Measurements from ENCODE around the gene SPATA21. TPM values are rescaled to one million over a fixed set of nuclear protein-coding genes. Genes with fewer than 3 reads are reported as not detected.
A peak's percentile ranks its signal among the peaks of the same experiment; 100 is the strongest.

Gene SPATA21
- total RNA-seq, 1 donor from 2014 or later = not detected

GRCh38 chr1:16446116-16446515 lies 8.9 kb upstream of the SPATA21 start:
- Histone ChIP-seq H3K9me3 (replicated peaks) (no peaks in the 10 kb centered on the region), H3K36me3 (peaks cover 83% of the 10 kb centered on the region), H3K27me3 (ENCODE audit: low read depth) (no peaks in the 10 kb centered on the region), H3K4me1 (peaks cover 38% of the 10 kb centered on the region), H3K27ac (replicated peaks) (no peak overlapping the region), H3K4me3 (no peak overlapping the region)
- no peak for TF ChIP-seq CTCF (IDR thresholded peaks at IDR 0.05; ENCODE audit: borderline replicate concordance)
- DNase-seq = no peak
- intact Hi-C loops (cut with micrococcal nuclease) = no loop called here

GRCh38 chr1:16445052-16445451 lies 7.8 kb upstream of the SPATA21 start:
- no peak for TF ChIP-seq CTCF (IDR thresholded peaks at IDR 0.05; ENCODE audit: borderline replicate concordance)
- Histone ChIP-seq H3K9me3 (replicated peaks) (no peaks in the 10 kb centered on the region), H3K27ac (replicated peaks) (no peak overlapping the region), H3K27me3 (ENCODE audit: low read depth) (no peaks in the 10 kb centered on the region), H3K36me3 (peaks cover 72% of the 10 kb centered on the region), H3K4me3 (no peak overlapping the region), H3K4me1 (peaks cover 45% of the 10 kb centered on the region)
- intact Hi-C loops (cut with micrococcal nuclease) = no loop called here
- DNase-seq = no peak

- H3K4me1 ChIP-seq = peaks cover 43% of the 10 kb centered on the region
- peak overlapping the region; percentile 6 for H3K4me3 ChIP-seq
- peaks cover 63% of the 10 kb centered on the region for H3K36me3 ChIP-seq
- intact Hi-C loops (cut with micrococcal nuclease) = no loop called here
- H3K9me3 ChIP-seq (replicated peaks) = no peaks in the 10 kb centered on the region
- peak overlapping the region; percentile 48 for H3K27ac ChIP-seq (replicated peaks)
- no peak for DNase-seq
- no peaks in the 10 kb centered on the region for H3K27me3 ChIP-seq (ENCODE audit: low read depth)
- TF ChIP-seq CTCF (IDR thresholded peaks at IDR 0.05; ENCODE audit: borderline replicate concordance) = no peak
Measured at GRCh38 chr1:16443975-16444770, 6.9 kb upstream of the SPATA21 start.

GRCh38 chr1:16442941-16443340 lies 5.7 kb upstream of the SPATA21 start:
- TF ChIP-seq CTCF (IDR thresholded peaks at IDR 0.05; ENCODE audit: borderline replicate concordance) = no peak
- H3K9me3 ChIP-seq (replicated peaks) = no peaks in the 10 kb centered on the region
- H3K27ac ChIP-seq (replicated peaks) = no peak overlapping the region
- DNase-seq = no peak
- H3K27me3 ChIP-seq (ENCODE audit: low read depth) = no peaks in the 10 kb centered on the region
- peaks cover 51% of the 10 kb centered on the region for H3K36me3 ChIP-seq
- peaks cover 43% of the 10 kb centered on the region for H3K4me1 ChIP-seq
- H3K4me3 ChIP-seq = peak overlapping the region; percentile 94
- intact Hi-C loops (cut with micrococcal nuclease) = no loop called here

GRCh38 chr1:16442265-16442664 lies 5.0 kb upstream of the SPATA21 start:
- H3K9me3 ChIP-seq (replicated peaks) = no peaks in the 10 kb centered on the region
- intact Hi-C loops (cut with micrococcal nuclease) = no loop called here
- H3K4me3 ChIP-seq = peak overlapping the region; percentile 94
- peaks cover 45% of the 10 kb centered on the region for H3K36me3 ChIP-seq
- TF ChIP-seq CTCF (IDR thresholded peaks at IDR 0.05; ENCODE audit: borderline replicate concordance) = no peak
- H3K27ac ChIP-seq (replicated peaks) = peak overlapping the region; percentile 84
- H3K27me3 ChIP-seq (ENCODE audit: low read depth) = no peaks in the 10 kb centered on the region
- DNase-seq = no peak
- peaks cover 43% of the 10 kb centered on the region for H3K4me1 ChIP-seq

Measured in left ventricle myocardium inferior (tissue), 1 donor.